ENCODE results near the gene KCTD5. TPM values are rescaled to one million over a fixed set of nuclear protein-coding genes. Genes with fewer than 3 reads are reported as not detected.

Gene KCTD5
- total and polyA plus RNA-seq, 9 of the 15 experiments (the other 6 are each of a cell fraction or from before 2014, with no cell fraction given): 0.73 to 58.3 (median 32.3) TPM

DNA sequence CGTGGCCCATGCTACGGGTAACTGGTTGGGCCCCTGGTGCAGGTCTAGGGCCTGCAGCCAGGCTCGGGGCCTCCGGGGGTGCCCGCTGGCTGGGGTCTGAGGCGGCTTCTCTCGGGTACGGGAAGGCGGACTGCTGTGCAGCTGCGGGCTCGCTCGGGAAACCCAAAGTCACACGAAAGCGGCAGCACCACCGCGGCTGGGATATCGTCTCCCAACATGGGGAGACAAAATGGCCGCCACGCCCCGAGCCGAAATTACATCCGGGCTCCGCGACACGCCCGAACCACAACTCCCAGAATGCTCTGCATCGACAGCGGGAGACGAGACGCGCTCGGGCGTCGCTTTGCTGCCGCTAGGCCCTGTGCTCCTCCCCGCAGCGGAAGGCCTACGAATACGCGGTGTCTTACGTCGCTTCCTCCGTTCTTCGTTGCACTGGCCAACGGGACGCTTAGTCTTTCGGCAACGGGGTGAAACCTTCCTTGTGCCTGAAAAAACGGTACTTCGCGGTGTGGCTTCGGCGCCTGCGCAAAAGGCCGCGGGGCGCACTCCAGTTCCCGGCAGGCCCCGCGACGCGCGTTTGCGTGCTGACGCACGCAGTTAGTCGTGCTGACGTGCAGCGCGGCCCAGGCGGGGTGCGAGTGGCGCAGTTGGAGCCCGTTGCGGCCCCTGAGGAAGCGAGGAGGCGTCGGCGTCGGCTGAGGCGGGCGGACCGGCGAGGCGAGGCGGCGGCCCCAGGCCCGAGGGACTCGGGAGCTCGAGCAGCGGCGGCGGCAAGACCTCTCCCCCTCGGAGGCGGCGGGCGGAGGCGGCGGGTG lies 69.9 kb downstream of the KCTD5 start, which contains the start of gene SRRM2 (continued):
- TF ChIP-seq, protein P1, sequence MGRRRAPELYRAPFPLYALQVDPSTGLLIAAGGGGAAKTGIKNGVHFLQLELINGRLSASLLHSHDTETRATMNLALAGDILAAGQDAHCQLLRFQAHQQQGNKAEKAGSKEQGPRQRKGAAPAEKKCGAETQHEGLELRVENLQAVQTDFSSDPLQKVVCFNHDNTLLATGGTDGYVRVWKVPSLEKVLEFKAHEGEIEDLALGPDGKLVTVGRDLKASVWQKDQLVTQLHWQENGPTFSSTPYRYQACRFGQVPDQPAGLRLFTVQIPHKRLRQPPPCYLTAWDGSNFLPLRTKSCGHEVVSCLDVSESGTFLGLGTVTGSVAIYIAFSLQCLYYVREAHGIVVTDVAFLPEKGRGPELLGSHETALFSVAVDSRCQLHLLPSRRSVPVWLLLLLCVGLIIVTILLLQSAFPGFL (CRISPR knock-in tag; IDR thresholded peaks at IDR 0.05): no peak
- TF ChIP-seq ZNF445 (CRISPR knock-in tag; IDR thresholded peaks at IDR 0.05; ENCODE audit: low read depth): no peak
- peak; percentile 73 for TF ChIP-seq ZNF316 (IDR thresholded peaks at IDR 0.05)
- TF ChIP-seq, protein P2, sequence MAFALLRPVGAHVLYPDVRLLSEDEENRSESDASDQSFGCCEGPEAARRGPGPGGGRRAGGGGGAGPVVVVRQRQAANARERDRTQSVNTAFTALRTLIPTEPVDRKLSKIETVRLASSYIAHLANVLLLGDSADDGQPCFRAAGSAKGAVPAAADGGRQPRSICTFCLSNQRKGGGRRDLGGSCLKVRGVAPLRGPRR (CRISPR knock-in tag; IDR thresholded peaks at IDR 0.05): no peak
- TF ChIP-seq ZNF764 (CRISPR knock-in tag; IDR thresholded peaks at IDR 0.05; ENCODE audit: low read depth): no peak
- no peak for TF ChIP-seq TEAD2 (tag; IDR thresholded peaks at IDR 0.05)
- no peak for TF ChIP-seq CBFA2T3 (IDR thresholded peaks at IDR 0.05)
- TF ChIP-seq, protein P3, sequence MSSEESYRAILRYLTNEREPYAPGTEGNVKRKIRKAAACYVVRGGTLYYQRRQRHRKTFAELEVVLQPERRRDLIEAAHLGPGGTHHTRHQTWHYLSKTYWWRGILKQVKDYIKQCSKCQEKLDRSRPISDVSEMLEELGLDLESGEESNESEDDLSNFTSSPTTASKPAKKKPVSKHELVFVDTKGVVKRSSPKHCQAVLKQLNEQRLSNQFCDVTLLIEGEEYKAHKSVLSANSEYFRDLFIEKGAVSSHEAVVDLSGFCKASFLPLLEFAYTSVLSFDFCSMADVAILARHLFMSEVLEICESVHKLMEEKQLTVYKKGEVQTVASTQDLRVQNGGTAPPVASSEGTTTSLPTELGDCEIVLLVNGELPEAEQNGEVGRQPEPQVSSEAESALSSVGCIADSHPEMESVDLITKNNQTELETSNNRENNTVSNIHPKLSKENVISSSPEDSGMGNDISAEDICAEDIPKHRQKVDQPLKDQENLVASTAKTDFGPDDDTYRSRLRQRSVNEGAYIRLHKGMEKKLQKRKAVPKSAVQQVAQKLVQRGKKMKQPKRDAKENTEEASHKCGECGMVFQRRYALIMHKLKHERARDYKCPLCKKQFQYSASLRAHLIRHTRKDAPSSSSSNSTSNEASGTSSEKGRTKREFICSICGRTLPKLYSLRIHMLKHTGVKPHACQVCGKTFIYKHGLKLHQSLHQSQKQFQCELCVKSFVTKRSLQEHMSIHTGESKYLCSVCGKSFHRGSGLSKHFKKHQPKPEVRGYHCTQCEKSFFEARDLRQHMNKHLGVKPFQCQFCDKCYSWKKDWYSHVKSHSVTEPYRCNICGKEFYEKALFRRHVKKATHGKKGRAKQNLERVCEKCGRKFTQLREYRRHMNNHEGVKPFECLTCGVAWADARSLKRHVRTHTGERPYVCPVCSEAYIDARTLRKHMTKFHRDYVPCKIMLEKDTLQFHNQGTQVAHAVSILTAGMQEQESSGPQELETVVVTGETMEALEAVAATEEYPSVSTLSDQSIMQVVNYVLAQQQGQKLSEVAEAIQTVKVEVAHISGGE (CRISPR knock-in tag; IDR thresholded peaks at IDR 0.05): peak in 1 of 3 experiments; percentile 88; a peak in 2 of 6 replicates
- no peak for TF ChIP-seq ZKSCAN1 (IDR thresholded peaks at IDR 0.05; ENCODE audit: low read depth, low read length)
- peak in 1 of 2 experiments; percentile 70; a peak in 2 of 4 replicates for TF ChIP-seq FOXK2 (conservative IDR thresholded peaks at IDR 0.05 in 1 of 2, IDR thresholded peaks at IDR 0.05 in 1 of 2; ENCODE audit: low read depth in 2 of 2)
- TF ChIP-seq ZNF561 (CRISPR knock-in tag; conservative IDR thresholded peaks at IDR 0.05): no peak
- TF ChIP-seq ZNF76 (CRISPR knock-in tag; IDR thresholded peaks at IDR 0.05; ENCODE audit: borderline replicate concordance): 0 out of 2 replicates have a peak, but pooled peaks have one; percentile 77
